ENCODE data around the gene GPRC5B.
A peak's percentile ranks its signal among the peaks of the same experiment; 100 is the strongest.

Gene GPRC5B

DNA sequence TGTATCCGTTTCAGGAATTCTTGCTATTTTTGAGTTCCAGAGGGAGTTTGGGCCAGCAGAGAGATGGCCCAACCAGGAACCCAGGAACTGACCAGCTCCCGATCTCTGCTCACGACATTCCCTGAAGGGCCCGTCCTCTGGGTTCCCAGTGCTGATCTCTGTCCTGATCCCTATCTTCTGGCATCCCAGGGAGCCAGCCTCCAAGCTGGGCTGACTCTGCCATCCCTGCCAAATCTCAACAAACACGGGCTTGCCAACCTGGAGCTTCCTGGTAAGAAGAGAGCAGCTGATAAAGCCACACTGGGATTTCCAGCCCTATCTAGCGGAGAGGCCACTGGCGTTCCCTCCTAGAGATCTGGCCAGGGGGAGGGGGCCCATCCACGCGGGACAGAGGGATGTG is 16.2 kb downstream of the GPRC5B start:
- no peak for DNase-seq

DNA sequence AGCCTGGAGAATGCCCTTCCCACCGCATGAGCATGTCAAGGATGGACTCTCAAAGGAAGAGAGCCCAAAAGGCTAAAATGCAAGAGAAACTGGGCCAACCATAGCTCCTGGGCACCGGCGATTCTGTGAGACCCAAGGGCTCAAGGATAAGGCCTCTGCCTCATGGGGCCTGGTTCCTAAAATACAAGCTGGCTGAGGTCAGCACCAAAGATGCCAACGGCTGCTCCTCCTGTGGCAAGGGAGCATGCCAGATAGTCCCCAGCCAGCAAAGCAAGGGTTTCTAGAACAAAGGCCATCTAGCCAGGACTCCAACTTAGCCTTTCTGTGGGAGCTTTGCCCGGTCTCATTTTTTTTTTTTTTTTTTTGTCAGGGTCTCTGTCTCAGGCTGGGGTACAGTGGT is 20.1 kb downstream of the GPRC5B start:
- no peak for DNase-seq

DNA sequence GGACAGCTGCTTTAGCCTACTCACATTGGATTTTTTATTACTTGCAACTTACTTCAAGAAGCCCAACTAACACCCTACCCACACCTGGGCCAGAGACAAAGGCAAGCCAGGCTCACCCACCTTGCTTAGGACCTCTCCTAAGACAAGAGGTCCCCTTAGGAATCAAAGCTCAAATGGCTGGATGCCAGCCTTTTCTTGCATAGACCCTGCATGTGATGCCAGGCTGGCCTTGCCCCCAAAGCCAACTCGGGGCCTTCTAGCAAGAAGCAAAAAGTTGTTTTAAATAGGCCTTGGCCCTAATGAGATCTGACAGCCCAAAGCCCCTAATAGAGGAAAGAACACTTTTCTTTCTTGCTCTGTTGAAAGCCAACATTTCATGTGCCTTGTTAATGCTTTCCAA is 20.7 kb downstream of the GPRC5B start:
- DNase-seq = no peak

DNA sequence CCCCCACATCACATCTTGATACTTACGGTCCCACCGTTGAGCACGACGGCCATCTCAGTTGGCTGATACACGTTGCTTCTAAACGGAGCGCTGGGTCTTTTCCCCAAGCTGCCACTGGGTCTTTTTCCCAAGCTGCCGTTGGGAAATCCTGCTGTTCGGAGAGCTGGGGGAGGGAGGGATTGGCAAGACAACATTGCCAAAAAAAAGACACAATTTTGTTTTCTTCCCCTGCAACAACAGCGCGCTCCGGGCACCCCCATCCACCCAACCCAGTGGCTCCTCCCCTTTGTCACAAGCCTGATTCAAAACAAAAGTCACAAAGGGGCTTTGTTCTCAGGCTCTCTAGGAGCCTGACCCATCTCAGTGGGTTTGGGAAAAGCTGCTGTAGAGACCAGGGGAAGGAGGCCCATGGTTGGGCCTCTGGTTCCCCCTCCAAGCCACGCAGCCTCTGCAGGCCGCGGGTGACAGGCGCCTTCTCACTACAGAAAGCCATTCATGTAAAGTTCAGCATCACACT is 22.8 kb downstream of the GPRC5B start:
- DNase-seq = no peak

DNA sequence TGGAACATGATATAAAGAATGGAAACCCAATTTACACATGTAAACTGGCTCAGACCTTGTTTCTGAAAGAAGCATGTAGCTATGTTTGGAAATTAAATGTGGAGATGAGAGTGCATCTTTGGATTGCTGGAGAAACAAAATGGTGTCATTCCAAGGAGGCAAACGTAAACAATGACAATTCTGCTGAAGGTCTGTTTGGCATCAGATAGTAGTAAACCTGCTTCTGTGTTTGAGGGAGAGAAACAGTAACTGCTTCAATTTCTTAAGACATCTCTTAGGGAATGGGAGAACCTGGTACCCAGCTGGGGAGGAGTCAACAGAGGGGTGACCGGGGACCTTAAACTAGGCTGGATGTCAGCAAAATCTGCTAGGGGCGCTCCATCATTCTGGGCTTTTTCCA is 23.5 kb downstream of the GPRC5B start:
- no peak for DNase-seq

DNA sequence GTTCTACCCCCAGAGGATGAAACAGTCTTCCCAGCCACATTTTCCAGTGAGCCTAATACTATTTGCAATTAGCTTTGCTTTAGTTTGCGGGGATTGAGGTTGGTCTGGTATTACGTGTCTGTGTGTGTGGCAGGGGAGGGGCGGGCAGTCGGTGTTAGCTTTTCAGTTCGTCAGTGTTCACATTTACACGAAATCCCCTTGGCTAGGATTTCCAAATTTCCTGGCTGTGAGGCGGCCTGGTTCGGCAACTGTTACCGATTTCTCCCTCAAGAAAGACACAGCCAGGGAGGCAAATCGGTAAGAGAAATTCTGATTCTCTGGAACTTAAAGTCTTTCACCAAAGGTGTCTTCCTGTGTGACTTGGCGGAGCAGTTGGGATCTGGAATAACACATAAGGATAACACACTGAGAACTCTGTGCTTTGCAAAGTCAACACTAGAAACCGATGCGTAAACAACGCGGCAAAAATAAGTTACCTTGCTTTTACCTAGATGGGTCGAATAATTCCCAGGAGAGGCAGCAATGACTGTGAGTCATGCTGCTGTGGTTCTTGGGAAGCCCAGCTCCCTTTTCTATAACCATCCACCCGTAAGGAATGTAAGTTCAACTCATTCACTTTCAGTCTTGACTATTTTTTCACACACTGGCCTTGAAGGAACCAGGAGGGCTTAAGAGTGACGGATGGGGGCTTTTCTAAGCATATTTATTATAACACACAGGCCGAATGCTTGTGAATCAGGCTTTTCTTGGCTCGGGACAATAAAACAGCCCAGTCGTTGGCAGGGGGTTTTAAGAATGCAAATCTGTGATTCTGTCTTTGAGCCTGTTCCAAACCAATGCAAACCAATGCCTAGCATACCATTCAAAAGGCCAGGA is 24.2 kb downstream of the GPRC5B start:
- DNase-seq = no peak

- DNase-seq = no peak
Measured at GRCh38 chr16:19859603-19860002, 25.0 kb downstream of the GPRC5B start.

DNA sequence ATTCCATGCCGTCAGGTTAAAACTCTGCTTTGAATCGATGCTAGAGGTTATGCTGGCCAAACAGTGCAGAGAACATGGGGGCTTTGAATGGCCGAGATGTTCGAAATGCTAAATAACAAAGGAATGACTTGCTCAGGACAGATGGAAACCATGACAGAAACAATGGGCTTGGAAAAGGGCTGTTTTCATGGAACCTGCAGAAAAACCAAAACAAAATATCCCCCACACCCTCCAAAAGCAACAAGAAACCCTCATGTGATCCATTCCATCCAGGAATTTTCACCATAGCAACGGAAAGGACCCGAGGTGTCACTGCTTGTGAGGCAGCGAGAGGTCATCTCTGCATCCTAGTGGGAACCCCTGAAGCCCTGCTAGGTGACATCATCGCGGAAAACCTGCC is 25.5 kb downstream of the GPRC5B start:
- no peak for DNase-seq

- DNase-seq = no peak
Measured at GRCh38 chr16:19858340-19859018, 26.2 kb downstream of the GPRC5B start.

DNA sequence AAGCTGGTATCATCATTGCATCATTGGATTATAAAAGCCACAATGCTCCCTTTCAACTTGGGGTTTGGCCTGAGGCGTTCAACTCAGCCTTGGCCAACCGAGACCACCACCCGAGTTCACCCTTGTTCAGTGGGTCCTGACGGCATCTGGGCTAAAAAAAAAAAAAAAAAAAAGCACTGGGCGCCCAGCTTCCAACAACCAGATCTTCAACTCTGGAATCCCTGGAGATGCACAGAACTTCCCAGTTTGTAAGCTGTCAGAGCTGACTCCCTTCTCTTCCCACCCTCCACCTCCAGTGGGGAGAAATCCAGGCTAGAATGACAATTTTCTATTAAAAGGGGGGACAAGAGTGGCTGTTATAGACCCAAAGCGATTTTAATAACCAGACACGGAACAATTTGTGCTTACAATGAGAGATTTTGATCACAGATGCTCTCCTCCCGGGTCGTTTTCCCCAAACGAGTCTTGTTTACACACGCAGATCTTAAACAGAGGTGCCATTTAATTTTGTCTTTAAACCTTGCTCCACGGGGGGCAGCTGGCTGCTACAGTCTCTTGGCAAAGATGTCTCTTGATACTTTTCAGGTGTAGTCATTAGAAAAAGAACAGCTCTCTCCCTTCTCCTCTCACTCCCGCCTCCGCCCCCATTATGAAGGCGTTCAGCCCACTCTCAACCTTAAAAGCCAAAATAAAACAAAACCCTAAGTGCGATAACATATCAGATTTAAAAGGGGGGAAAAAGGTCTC is 26.9 kb downstream of the GPRC5B start:
- DNase-seq = peak; percentile 8

- DNase-seq = no peak
Measured at GRCh38 chr16:19856120-19856519, 28.5 kb downstream of the GPRC5B start.

DNA sequence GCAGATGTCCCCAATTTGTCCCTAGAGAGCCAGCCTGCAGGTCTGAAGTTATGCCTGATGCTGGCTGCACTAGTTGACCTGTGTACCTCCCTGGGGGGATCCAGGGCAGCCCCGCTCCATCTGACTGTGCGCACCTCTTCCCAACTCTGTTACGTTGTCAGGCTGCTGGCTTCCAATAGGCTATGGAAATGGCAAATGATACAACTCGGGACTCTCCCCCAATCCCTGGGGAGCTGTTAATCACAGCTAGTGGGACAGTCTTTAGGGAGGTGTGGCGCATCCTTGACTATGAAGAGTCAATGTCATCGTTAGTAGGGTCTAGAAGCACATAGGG is 30.1 kb downstream of the GPRC5B start:
- DNase-seq = no peak

DNA sequence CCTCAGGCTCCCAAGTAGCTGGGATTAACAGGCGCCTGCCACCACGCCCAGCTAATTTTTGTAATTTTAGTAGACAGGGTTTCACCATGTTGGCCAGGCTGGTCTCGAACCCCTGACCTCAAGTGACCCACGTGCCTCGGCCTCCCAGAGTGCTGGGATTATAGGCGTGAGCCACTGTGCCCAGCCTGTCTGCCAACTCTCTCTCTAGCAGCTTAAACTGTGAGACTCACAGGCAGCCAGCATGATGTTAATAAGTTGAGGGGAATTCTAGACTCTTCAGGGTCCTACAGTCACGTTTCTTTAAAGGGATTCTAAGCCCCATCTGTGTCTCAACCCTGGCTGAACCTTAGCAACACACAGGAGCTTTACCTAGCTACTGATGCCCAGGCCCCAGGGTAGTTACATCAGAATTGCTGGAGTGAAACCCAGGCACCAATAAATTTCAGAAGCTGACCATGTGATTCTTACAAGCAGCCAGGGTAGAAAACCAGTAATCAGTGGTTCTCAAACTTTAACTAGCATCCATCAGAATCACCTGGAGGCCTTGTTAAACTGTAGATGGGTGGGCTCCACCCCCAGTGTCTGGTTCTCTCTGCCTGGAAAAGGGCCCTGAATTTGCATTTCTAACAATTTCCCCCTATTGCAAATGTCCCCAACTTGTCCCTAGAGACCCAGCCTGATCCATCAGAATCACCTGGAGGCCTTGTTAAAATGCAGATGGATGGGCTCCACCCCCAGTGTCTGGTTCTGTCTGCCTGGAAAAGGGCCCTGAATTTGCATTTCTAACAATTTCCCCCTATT is 30.7 kb downstream of the GPRC5B start:
- no peak for DNase-seq

- no peak for DNase-seq
Measured at GRCh38 chr16:19853132-19853741, 31.4 kb downstream of the GPRC5B start.

DNA sequence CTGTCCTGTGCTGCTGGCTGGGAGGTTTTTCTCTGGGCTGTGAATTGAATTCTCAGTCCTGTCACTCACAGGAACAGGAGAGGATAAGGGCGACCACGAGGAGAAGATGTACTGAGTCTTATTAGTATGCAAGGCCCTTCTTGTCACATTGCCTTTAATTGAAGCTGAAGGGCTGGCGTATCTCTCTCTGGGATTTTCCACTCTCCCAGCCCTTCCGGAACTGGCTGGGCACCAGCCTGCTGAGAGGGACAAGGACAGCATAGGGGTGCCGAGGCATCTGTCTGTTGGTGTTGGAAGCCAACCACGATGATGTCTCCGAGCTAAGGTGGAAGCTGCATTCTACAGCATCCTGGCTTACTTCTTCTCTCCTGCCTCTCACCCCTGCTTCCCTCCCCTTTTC is 33.2 kb downstream of the GPRC5B start:
- DNase-seq = no peak

- no peak for DNase-seq
Measured at GRCh38 chr16:19850131-19850817, 34.4 kb downstream of the GPRC5B start.

DNA sequence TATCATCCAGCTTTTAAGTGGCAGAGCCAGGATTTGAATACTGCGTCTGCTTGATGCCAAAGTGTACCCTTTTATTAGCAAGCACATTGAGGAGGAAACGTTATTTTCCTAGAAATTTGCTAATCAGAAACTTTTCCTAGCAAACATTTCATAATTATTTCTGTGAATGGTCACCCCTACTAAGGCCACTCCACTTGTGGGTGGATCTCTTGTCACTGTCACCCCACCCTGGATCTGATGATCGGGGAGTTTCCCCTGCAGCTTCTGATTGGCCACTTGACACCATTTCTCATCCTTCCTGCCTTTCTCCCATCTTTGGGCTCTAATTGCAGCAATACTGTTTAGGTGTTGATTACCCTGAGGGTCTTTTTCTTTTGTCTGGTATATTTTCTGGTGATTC is 35.9 kb downstream of the GPRC5B start:
- DNase-seq = no peak

- no peak for DNase-seq
Measured at GRCh38 chr16:19846436-19846835, 38.2 kb downstream of the GPRC5B start.

- DNase-seq = no peak
Measured at GRCh38 chr16:19844945-19845641, 39.6 kb downstream of the GPRC5B start.

DNA sequence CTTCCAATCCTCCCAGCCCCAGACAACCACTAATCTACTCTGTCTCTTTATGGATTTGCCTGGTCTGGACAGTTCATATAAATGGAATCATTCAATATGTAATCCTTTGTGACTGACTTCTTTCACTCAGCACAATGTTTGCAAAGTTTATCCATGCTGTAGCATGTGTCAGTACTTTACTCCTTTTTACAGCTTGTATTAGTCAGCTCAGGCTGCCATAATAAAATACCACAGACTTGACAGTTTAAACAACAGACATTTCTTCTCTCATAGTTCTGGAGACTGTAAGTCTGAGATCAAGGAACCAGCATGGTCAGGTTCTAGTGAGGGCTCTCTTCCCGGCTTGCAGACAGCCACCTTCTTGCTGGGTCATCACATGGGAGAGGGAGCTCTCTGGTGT is 41.3 kb downstream of the GPRC5B start:
- DNase-seq = no peak

Data from NCI-H1105 treated with DMSO at 0.1 percent for 48 hours (cell line).